Kidney (tissue), 14 donors: Measurements from ENCODE around the gene CLDN11. TPM values are rescaled to one million over a fixed set of nuclear protein-coding genes. Genes with fewer than 3 reads are reported as not detected.
A peak's percentile ranks its signal among the peaks of the same experiment; 100 is the strongest.

ENCODE experiments used
- DNase-seq, 5 donors: peaks; one replicate each; pipeline ENCODE4 v3.0.0-alpha.2; 2013 to 2020
- FAIRE-seq: peaks from 2 replicates; lab custom pipeline; 2012; peaks lifted over from hg19 to GRCh38; lab: Jason Lieb, UNC
- H3K27ac ChIP-seq, 2 donors: one replicate each; pipeline ENCODE4 v1.7.0; 2013; ENCODE audit warnings: low read depth in 2 of 2, low read length in 2 of 2, inconsistent platforms in 1 of 2
- H3K27me3 ChIP-seq: one replicate; pipeline ENCODE4 v1.7.1; 2013; ENCODE audit warnings: low read length, inconsistent platforms; ENCODE audit not compliant: control insufficient read depth, insufficient read depth
- H3K36me3 ChIP-seq, 3 donors: one replicate each; pipeline versions ENCODE4 v1.7.0 to v1.7.1; 2013; ENCODE audit warnings: low read length in 3 of 3, control low read depth in 1 of 3, inconsistent platforms in 1 of 3; ENCODE audit not compliant: insufficient read depth in 3 of 3, control insufficient read depth in 2 of 3
- H3K4me1 ChIP-seq, 3 donors: one replicate each; pipeline versions ENCODE4 v1.7.0 to v1.7.1; 2013; ENCODE audit warnings: low read length in 3 of 3, inconsistent platforms in 1 of 3, low read depth in 1 of 3; ENCODE audit not compliant: control insufficient read depth in 2 of 3, insufficient read depth in 2 of 3
- H3K4me3 ChIP-seq, 3 donors: one replicate each; pipeline versions ENCODE4 v1.7.0 to v1.8.1; 2013; ENCODE audit warnings: low read length in 3 of 3, control low read depth in 1 of 3, inconsistent platforms in 1 of 3
- H3K9ac ChIP-seq, 3 donors: one replicate each; pipeline versions ENCODE4 v1.7.0 to v1.7.1; 2013; ENCODE audit warnings: low read length in 3 of 3, control low read depth in 1 of 3, inconsistent platforms in 1 of 3
- H3K9me3 ChIP-seq, 3 donors: one replicate each; pipeline versions ENCODE4 v1.7.0 to v1.7.1; 2013; ENCODE audit warnings: low read length in 3 of 3, control low read depth in 1 of 3, inconsistent platforms in 1 of 3; ENCODE audit not compliant: control insufficient read depth in 2 of 3, insufficient read depth in 1 of 3
- CTCF ChIP-seq: IDR thresholded peaks from 3 replicates; pipeline ENCODE4 v1.5.1; 2012; ENCODE audit warnings: mild to moderate bottlenecking, moderate library complexity, borderline replicate concordance; ENCODE audit not compliant: insufficient read depth; ENCODE audit errors: extremely low read depth
- intact Hi-C: fragments of 100-400 bp; cut with DNase I; formaldehyde crosslinking; loops from one replicate; pipeline ENCODE4 v1.11.1; 2022
- polyA plus RNA-seq: library from polyadenylated mRNA; stranded (reverse); fragments of 350-450 nt; fragmentation: Illumina TruSeq; extraction: RNeasy Lipid Tissue Mini Kit (QIAGEN cat#74804); gene quantifications from one replicate; pipeline ENCODE4 v1.2.3, GENCODE V29; 2014; ENCODE audit warnings: low read depth, low replicate concordance; ENCODE audit not compliant: insufficient read depth
- total RNA-seq: library from RNA; stranded (reverse); fragmentation: NEBNext Ultra II Directional; extraction: Animal tissue kit (Norgen Biotek cat#: 25700); gene quantifications from one replicate; pipeline ENCODE4 v1.2.1, GENCODE V29; 2021
- donor health status: control.
- donor health status: control.
- donor health status: control.
- donor health status: control.
- donor health status: control.
- donor health status: DM: yes; HTN: yes; CAD: no.
- donor health status: Normal renal cell carcinoma (clear cell type).

Gene CLDN11
- total and polyA plus RNA-seq, 2 donors from 2014 or later = 1.6 to 2.4 TPM

GRCh38 chr3:170467571-170468147 is 49.0 kb downstream of the CLDN11 start:
- TF ChIP-seq CTCF = no peak
- Histone ChIP-seq H3K27me3 (no peaks in the 10 kb centered on the region), H3K9me3 (no peaks in the 10 kb centered on the region), H3K9ac (no peak overlapping the region), H3K27ac (no peak overlapping the region), H3K4me3 (no peak overlapping the region), H3K36me3 (no peaks in the 10 kb centered on the region), H3K4me1 (peaks cover 0 to 17% (median 0%) of the 10 kb centered on the region in 3 donors)
- FAIRE-seq (no peak), DNase-seq (peak in 3 of 5 donors; percentile 49 to 84 (median 75))
- intact Hi-C loops = no loop called here

- H3K4me1 ChIP-seq = peaks cover 0 to 20% (median 0%) of the 10 kb centered on the region in 3 donors
- TF ChIP-seq CTCF = no peak
- H3K9me3 ChIP-seq = no peaks in the 10 kb centered on the region
- H3K36me3 ChIP-seq = no peaks in the 10 kb centered on the region
- H3K4me3 ChIP-seq = no peak overlapping the region
- no peaks in the 10 kb centered on the region for H3K27me3 ChIP-seq
- no peak overlapping the region for H3K9ac ChIP-seq
- peak in 4 of 5 donors; percentile 52 to 94 (median 76) for DNase-seq
- FAIRE-seq = no peak
- no peak overlapping the region for H3K27ac ChIP-seq
- intact Hi-C loops = no loop called here
Observed at GRCh38 chr3:170469151-170470062, 50.7 kb downstream of the CLDN11 start.

- Histone ChIP-seq H3K9me3 (no peaks in the 10 kb centered on the region), H3K27ac (no peak overlapping the region), H3K36me3 (no peaks in the 10 kb centered on the region), H3K4me1 (peaks cover 0 to 20% (median 0%) of the 10 kb centered on the region in 3 donors), H3K27me3 (no peaks in the 10 kb centered on the region), H3K4me3 (no peak overlapping the region), H3K9ac (no peak overlapping the region)
- no peak for TF ChIP-seq CTCF
- DNase-seq (peak in 3 of 5 donors; percentile 50 to 90 (median 66)), FAIRE-seq (no peak)
- intact Hi-C loops = no loop called here
Observed at GRCh38 chr3:170470063-170471016, 51.7 kb downstream of the CLDN11 start.
